ENCODE results near the gene IL22RA1.

DNA sequence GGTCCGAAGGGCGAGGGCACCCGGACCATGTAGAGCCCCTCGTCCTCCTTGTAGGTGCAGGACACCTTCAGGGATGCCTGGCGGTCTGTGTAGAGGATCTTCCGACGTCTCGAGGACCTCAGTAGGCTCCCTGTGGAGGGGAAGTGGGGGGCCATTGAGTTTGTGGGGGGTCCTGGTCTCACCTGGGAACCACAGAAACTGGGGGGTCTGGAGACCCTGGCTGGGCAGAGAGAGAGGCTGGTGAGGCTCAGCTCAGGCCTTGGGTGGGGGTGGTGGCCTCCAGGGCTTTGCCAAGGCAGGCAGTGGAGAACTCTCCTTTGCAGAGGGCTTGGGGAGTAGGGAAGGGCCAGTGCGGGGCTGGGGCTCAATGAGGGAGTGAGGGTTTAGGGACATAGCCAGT is 50.0 kb downstream of the IL22RA1 start:
- TF ChIP-seq EZH2 (IDR thresholded peaks at IDR 0.05; ENCODE audit: borderline replicate concordance, control insufficient read depth, low read depth, low read length) (no peak), HDAC6 (IDR thresholded peaks at IDR 0.05; ENCODE audit: unreplicated experiment) (no peak), SIX5 (IDR thresholded peaks at IDR 0.05; ENCODE audit: low read depth, low read length, severe bottlenecking) (no peak)
- TF ChIP-seq, protein P1, sequence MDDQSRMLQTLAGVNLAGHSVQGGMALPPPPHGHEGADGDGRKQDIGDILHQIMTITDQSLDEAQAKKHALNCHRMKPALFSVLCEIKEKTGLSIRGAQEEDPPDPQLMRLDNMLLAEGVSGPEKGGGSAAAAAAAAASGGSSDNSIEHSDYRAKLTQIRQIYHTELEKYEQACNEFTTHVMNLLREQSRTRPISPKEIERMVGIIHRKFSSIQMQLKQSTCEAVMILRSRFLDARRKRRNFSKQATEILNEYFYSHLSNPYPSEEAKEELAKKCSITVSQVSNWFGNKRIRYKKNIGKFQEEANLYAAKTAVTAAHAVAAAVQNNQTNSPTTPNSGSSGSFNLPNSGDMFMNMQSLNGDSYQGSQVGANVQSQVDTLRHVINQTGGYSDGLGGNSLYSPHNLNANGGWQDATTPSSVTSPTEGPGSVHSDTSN (IDR thresholded peaks at IDR 0.05; ENCODE audit: insufficient replicate concordance, low read depth, low read length) = no peak
- TF ChIP-seq, protein P2, sequence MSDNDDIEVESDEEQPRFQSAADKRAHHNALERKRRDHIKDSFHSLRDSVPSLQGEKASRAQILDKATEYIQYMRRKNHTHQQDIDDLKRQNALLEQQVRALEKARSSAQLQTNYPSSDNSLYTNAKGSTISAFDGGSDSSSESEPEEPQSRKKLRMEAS (IDR thresholded peaks at IDR 0.05; ENCODE audit: low read depth, low read length) = no peak
